Epidermal melanocyte (primary cell): ENCODE results near the gene DEFB113.

ENCODE experiments used
- DNase-seq: peaks from one replicate; pipeline ENCODE4 v3.0.0; 2011; ENCODE audit warnings: low spot score; ENCODE audit not compliant: insufficient read length

DEFB113 gene

GRCh38 chr6:49937017-49937416, 32.4 kb downstream of the DEFB113 start:
- no peak for DNase-seq

- no peak for DNase-seq
Observed at GRCh38 chr6:49935387-49935786, 34.0 kb downstream of the DEFB113 start.

DNA sequence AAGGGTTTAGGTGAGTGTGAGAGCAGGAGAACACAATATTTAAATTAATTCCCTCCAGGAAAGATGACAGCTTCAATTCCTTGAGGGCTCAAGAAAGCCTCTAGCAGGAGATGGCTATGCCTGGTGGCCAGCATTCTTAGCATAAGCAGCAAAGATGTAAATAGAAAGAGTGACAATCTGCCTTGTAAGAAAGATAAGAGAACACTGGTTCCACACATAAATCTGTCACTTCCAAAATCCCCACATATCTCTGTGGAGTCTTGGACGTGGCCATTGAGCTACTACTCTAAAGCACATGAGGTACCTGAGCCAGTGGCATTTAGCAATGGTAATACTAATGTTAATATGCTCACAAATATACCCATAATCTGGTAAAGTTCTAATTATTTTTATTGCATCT, 34.7 kb downstream of the DEFB113 start:
- no peak for DNase-seq

DNA sequence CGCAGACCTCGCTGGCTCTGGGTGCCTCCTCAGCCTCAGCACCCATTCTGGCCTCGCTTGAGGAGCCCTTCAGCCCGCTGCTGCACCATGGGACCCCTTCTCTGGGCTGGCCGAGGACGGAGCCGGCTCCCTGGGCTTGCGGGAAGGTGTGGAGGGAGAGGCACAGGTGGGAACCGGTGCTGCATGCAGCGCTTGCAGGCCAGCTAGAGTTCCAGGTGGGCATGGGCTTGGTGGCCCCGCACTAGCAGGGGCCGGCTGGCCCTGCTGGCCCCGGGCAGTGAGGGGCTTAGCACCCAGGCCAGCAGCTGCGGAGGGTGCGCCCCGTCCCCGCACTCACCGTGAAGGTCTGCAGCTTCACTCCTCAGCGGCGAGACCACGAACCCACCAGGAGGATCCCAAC, 35.9 kb downstream of the DEFB113 start:
- no peak for DNase-seq

DNA sequence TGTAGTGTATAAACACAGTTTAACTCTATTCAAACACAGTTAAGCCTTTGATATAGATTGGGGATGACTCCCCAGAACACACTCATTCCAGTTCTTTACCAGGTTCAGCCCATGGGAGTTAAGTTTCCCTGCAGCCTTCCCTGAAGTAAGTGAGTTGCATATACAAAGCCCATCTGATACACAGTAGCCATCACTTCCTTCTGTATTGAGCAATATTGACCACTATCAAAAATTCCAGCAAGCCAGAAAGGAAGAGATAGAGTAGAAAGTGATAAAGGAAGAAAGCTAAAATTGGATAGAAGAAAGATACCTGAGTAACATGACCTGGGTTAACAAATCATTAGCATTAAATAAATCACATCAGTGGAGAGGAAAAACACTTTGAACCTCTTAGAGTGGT, 40.1 kb downstream of the DEFB113 start:
- DNase-seq = no peak

GRCh38 chr6:49923826-49924225, 45.6 kb downstream of the DEFB113 start:
- no peak for DNase-seq

GRCh38 chr6:49919935-49920644, 49.3 kb downstream of the DEFB113 start:
- DNase-seq = no peak

DNA sequence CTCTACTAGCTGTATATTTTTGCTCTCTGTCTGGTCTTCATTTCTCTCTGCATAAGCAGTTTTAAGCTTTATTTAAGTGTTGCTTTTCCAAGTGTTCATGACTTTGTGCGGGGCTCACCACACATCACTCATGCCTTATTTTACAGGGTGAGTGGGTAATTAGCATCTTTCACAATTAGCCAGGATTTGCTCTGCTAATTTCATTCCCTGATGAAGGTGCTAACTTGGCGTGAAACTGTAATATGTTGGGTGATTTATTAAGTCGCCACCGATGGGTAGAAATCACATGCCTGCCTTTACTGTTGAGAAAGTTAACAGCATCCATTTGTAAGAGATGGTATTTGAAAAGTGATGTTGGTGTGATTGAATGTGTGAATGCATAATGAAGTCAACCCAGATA, 50.2 kb downstream of the DEFB113 start:
- DNase-seq = no peak

DNA sequence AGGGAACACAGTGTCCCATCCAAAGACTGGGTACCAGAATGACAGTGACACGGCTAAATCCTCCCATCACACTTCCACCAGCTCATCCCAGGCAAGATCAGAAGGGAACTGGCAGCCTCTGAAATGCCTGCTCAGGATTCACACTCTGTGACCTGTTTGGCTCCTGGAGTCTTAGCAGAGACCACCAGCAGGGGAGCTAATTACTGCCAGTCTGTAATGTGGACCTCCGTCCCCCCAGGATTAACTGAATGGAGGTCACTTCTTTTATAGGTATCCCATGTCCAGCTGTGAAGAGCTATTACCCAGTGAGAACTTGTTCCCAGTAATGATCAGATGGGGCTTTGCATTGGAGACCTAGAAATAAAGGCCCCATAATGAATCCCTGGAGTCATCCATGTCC, 50.6 kb downstream of the DEFB113 start:
- no peak for DNase-seq
